Heart left ventricle (tissue), 16 donors: Measurements from ENCODE around the gene NSFL1C. TPM values are rescaled to one million over a fixed set of nuclear protein-coding genes. Genes with fewer than 3 reads are reported as not detected.

Experiments used
- ATAC-seq, 4 donors: fragments of 200-7000 bp; cut with Tn5 transposase; one replicate each; pipeline ENCODE4 v1.9.1; 2020 to 2022; ENCODE audit warnings: moderate library complexity in 4 of 4, mild to moderate bottlenecking in 3 of 4, moderate number of reproducible peaks in 1 of 4
- DNase-seq, 5 donors: peaks; one replicate each; pipeline ENCODE4 v3.0.0-alpha.2; 2020
- H3K27ac ChIP-seq, 12 donors: fragments of 200-600 bp; sonication (generic) in 4 of 12; one replicate each; pipeline versions ENCODE4 v1.5.0 to v1.8.0; 2016 to 2022; ENCODE audit warnings: mild to moderate bottlenecking in 2 of 12
- H3K27me3 ChIP-seq, 9 donors: fragments of 200-600 bp; sonication (generic) in 2 of 9; one replicate each; pipeline versions ENCODE4 v1.5.1 to v1.8.0; 2016 to 2022; ENCODE audit warnings: mild to moderate bottlenecking in 3 of 9
- H3K36me3 ChIP-seq, 9 donors: fragments of 200-600 bp; sonication (generic) in 2 of 9; one replicate each; pipeline versions ENCODE4 v1.5.0 to v1.8.0; 2018 to 2022; ENCODE audit warnings: mild to moderate bottlenecking in 2 of 9
- H3K4me1 ChIP-seq, 12 donors: fragments of 200-600 bp; sonication (generic) in 4 of 12; one replicate each; pipeline versions ENCODE4 v1.5.0 to v1.8.0; 2016 to 2022; ENCODE audit warnings: mild to moderate bottlenecking in 3 of 12
- H3K4me3 ChIP-seq, 12 donors: fragments of 200-600 bp; sonication (generic) in 4 of 12; one replicate each; pipeline versions ENCODE4 v1.5.0 to v1.8.0; 2017 to 2022; ENCODE audit warnings: mild to moderate bottlenecking in 9 of 12, moderate library complexity in 4 of 12
- H3K9me3 ChIP-seq, 12 donors: fragments of 200-600 bp; sonication (generic) in 4 of 12; one replicate each; pipeline versions ENCODE4 v1.5.0 to v1.8.0; 2016 to 2022; ENCODE audit warnings: mild to moderate bottlenecking in 1 of 12
- CTCF ChIP-seq, 12 donors: fragments of 200-600 bp; sonication (generic) in 4 of 12; IDR thresholded peaks; one replicate each; pipeline versions ENCODE4 v1.5.0 to v1.8.0; 2018 to 2022; ENCODE audit warnings: antibody characterized with exemption in 12 of 12, mild to moderate bottlenecking in 5 of 12
- POLR2A ChIP-seq, 2 donors: fragments of 450-650 bp; IDR thresholded peaks; one replicate each; pipeline ENCODE4 v1.6.1; 2017; ENCODE audit warnings: antibody characterized with exemption in 2 of 2, mild to moderate bottlenecking in 2 of 2, moderate library complexity in 2 of 2
- WGBS, 4 donors: extraction: QIAGEN DNeasy Blood & Tissue Kit in 2 of 4; methylation state at CpG; one replicate each; pipeline versions ENCODE4 v1.1.5 to v1.1.7; 2013 to 2018; 5-methylcytosine and 5-hydroxymethylcytosine counted together
- intact Hi-C, 10 donors: fragments of 100-400 bp; cut with DNase I; formaldehyde crosslinking; loops; one replicate each; pipeline versions ENCODE4 v1.11.1 to v1.14.2; 2022
- polyA plus RNA-seq, 2 donors: library from polyadenylated mRNA; stranded (reverse); fragments of 200-250 nt; gene quantifications; one replicate each; pipeline ENCODE4 v1.2.3, GENCODE V29; 2013
- total RNA-seq, 9 donors: library from RNA; depleted of rRNA in 2 of 9; stranded (reverse); fragments of >200 nt in 2 of 9; fragmentation: NEBNext Ultra II Directional in 3 of 9; extraction: Animal tissue kit (Norgen Biotek cat#: 25700) in 3 of 9; gene quantifications; one replicate each; pipeline versions ENCODE4 v1.1.0 to v1.2.4, GENCODE V29; 2016 to 2023
- donor health status: ischemic (EF 13 %, LVEDD 7.1; RV severe dilation, severe dysfunction).
- donor health status: healthy with polysubstance abuse.
- donor health status: DM: no; HTN: yes; CAD: no.
- donor health status: DM: no; HTN: no; CAD: no.
- donor health status: ischemic (EF 25% LVEDD 6.9; RV normal size, moderate dysfunction).
- donor health status: ischemic (EF 25% LVEDD 5.7; RV mildly dilated, moderate dysfunction).
- donor health status: healthy.
- donor health status: DM: yes; HTN: yes; CAD: no.
- donor health status: ischemic (EF 35%, LVEDD 5.7; RV mildly dilated, moderate dysfunction).
- donor health status: nonischemic (EF 11% LVEDD 7.7; RV severe dilation, severe dysfunction).
- donor health status: DM: yes; HTN: yes; CAD: no.
- donor health status: PGD.
- donor health status: ischemic (EF 29% LVEDD 5.4; RV normal size, mild dysfunction).
- donor health status: nonischemic (EF 23%, LVEDD 6.1; RV moderate dilation, normal function).

Gene NSFL1C
- total and polyA plus RNA-seq, 11 donors = 27.9 to 66.6 (median 55.8) TPM

- no peak overlapping the region for H3K27ac ChIP-seq
- TF ChIP-seq POLR2A (IDR thresholded peaks at IDR 0.05) (no peak), CTCF (IDR thresholded peaks at IDR 0.05) (no peak)
- peaks cover 0 to 7% (median 0%) of the 10 kb centered on the region in 12 donors for H3K9me3 ChIP-seq
- H3K36me3 ChIP-seq = no peaks in the 10 kb centered on the region
- peaks cover 0 to 6% (median 0%) of the 10 kb centered on the region in 9 donors for H3K27me3 ChIP-seq
- intact Hi-C loops = no loop called here
- ATAC-seq (no peak), DNase-seq (no peak)
- H3K4me3 ChIP-seq = no peak overlapping the region
- H3K4me1 ChIP-seq = peaks cover 0 to 4% (median 0%) of the 10 kb centered on the region in 12 donors
These were observed 41.9 kb upstream of the NSFL1C start for GRCh38 chr20:1508574-1508973.

- no peak for TF ChIP-seq POLR2A (IDR thresholded peaks at IDR 0.05)
- TF ChIP-seq CTCF (IDR thresholded peaks at IDR 0.05) = no peak
- DNase-seq (no peak), ATAC-seq (no peak)
- Histone ChIP-seq H3K4me1 (peaks cover 0 to 4% (median 0%) of the 10 kb centered on the region in 12 donors), H3K36me3 (no peaks in the 10 kb centered on the region), H3K27ac (no peak overlapping the region), H3K4me3 (no peak overlapping the region), H3K27me3 (no peaks in the 10 kb centered on the region), H3K9me3 (peaks cover 0 to 7% (median 0%) of the 10 kb centered on the region in 12 donors)
- intact Hi-C loops = no loop called here
- WGBS, 4 donors = 64 to 84% (median 74%) methylated on average over 3 of the region's 3 CpGs
These were observed 40.6 kb upstream of the NSFL1C start for GRCh38 chr20:1507276-1507675.

GRCh38 chr20:1505871-1506270 lies 39.2 kb upstream of the NSFL1C start:
- intact Hi-C loops = no loop called here
- DNase-seq (no peak), ATAC-seq (no peak)
- Histone ChIP-seq H3K9me3 (peaks cover 0 to 13% (median 0%) of the 10 kb centered on the region in 12 donors), H3K36me3 (no peaks in the 10 kb centered on the region), H3K4me1 (peaks cover 0 to 4% (median 0%) of the 10 kb centered on the region in 12 donors), H3K4me3 (no peak overlapping the region), H3K27me3 (no peaks in the 10 kb centered on the region), H3K27ac (no peak overlapping the region)
- WGBS, 4 donors = 0 to 96% (median 71%) methylated on average over 1 of the region's 1 CpG
- TF ChIP-seq CTCF (IDR thresholded peaks at IDR 0.05) (no peak), POLR2A (IDR thresholded peaks at IDR 0.05) (no peak)

GRCh38 chr20:1505361-1505760 lies 38.7 kb upstream of the NSFL1C start:
- H3K27me3 ChIP-seq = peaks cover 0 to 1% (median 0%) of the 10 kb centered on the region in 9 donors
- intact Hi-C loops = no loop called here
- H3K4me3 ChIP-seq = no peak overlapping the region

More at GRCh38 chr20:1505361-1505760, 38.7 kb upstream of the NSFL1C start:
- H3K36me3 ChIP-seq = no peaks in the 10 kb centered on the region
- TF ChIP-seq POLR2A (IDR thresholded peaks at IDR 0.05) (no peak), CTCF (IDR thresholded peaks at IDR 0.05) (no peak)
- H3K9me3 ChIP-seq = peaks cover 0 to 13% (median 0%) of the 10 kb centered on the region in 12 donors
- DNase-seq (no peak), ATAC-seq (no peak)
- 71 to 84% (median 79%) methylated on average over 2 to 3 of the region's 3 CpGs for WGBS, 4 donors
- no peaks in the 10 kb centered on the region for H3K4me1 ChIP-seq
- no peak overlapping the region for H3K27ac ChIP-seq
